ENCODE data around the gene MED31.

MED31 gene

DNA sequence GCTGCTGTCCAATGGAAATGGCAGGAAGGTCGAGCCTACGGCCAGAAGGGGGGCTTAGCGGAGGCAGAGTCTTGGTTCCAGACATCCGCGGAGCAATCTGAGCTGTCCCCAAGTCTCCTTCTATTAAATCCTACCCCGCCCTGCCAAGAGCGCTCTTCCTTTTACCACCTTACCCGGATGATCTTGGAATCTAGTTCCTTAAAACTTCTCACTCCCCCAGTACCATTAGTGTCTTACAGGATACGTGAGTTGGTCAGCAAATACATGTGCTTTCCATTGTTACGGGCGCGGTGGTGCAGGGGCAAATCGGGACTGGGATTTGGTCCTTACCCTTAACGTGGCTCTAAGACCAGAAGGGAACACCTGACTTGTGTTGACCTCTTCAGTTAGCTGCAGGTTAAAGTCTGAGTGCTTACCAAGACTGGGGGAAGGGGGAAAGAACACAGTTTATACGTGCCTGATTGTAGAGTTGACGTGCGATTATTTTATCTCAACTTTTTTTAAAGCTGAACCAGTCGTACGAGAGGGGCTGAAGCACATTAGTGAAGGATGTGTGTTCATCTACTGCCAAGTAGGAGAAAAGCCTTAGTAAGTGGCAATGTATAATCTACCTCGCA lies 10.1 kb downstream of the MED31 start:
- peaks cover 12 to 29% (median 22%) of the 10 kb centered on the region in 5 donors for H3K36me3 ChIP-seq (ENCODE audit: control insufficient read depth in 5 of 5, insufficient read depth in 5 of 5, low read length in 5 of 5)
- no peaks in the 10 kb centered on the region for H3K9me3 ChIP-seq (ENCODE audit: control insufficient read depth in 5 of 5, low read length in 5 of 5)
- peak overlapping the region; percentile 86 to 97 (median 94) for H3K4me3 ChIP-seq (ENCODE audit: low read depth in 1 of 5, low read length in 5 of 5)
- no peaks in the 10 kb centered on the region for H3K27me3 ChIP-seq (ENCODE audit: control insufficient read depth in 5 of 5, insufficient read depth in 4 of 5, low read length in 5 of 5)
- H3K4me1 ChIP-seq (ENCODE audit: control insufficient read depth in 5 of 5, insufficient read depth in 5 of 5, low read length in 5 of 5), result peaks cover 3 to 31% (median 28%) of the 10 kb centered on the region in 5 donors
- H3K9ac ChIP-seq (ENCODE audit: low read length in 5 of 5), result peak overlapping the region; percentile 72 to 95 (median 82)
- H3K27ac ChIP-seq (ENCODE audit: low read depth, low read length), result peak overlapping the region; percentile 76

DNA sequence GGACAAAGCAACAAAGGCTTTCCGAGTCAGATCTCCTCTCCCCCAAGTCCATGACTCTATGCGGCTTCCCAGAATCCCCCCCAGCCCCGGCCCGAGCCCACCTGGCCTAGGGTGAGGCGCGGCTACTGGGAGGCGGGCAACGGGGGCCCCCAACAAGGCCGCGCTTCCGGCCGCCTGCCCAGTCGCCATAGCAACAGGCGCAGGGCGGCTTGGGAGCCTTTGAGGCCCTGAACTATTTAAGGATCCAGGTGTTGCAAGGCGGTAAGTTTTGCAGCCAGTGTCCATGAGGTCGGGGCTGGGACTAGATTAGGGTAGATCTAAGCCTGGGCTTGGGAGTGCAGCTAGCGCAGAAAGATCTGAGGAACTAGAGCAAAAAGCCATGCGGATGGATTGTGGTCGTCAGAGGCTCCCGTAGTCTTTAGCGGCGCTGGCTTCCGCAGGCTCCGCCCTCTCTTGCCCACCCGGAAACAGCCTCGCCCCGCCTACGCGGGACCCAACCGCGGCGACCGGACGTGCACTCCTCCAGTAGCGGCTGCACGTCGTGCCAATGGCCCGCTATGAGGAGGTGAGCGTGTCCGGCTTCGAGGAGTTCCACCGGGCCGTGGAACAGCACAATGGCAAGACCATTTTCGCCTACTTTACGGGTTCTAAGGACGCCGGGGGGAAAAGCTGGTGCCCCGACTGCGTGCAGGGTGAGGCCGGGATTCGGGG lies 10.7 kb downstream of the MED31 start, which contains the start of the genes KIAA0753 and TXNDC17:
KIAA0753 (minus strand) TSS at position 176 of the 711 bp plus-strand sequence. CDS start 5,608 bp downstream, outside the sequence.
TXNDC17 (plus strand) TSS at position 525 of the 711 bp plus-strand sequence; CDS start at position 548, 23 bp downstream.
- H3K36me3 ChIP-seq (ENCODE audit: control insufficient read depth in 5 of 5, insufficient read depth in 5 of 5, low read length in 5 of 5), result peaks cover 12 to 26% (median 22%) of the 10 kb centered on the region in 5 donors
- H3K4me3 ChIP-seq (ENCODE audit: low read depth in 1 of 5, low read length in 5 of 5), result peak within 1 kb of the TSS; percentile 86 to 97 (median 94)
- no peaks in the 10 kb centered on the region for H3K27me3 ChIP-seq (ENCODE audit: control insufficient read depth in 5 of 5, insufficient read depth in 4 of 5, low read length in 5 of 5)
- H3K27ac ChIP-seq (ENCODE audit: low read depth, low read length), result peak within 1 kb of the TSS; percentile 76
- peak within 1 kb of the TSS; percentile 72 to 95 (median 89) for H3K9ac ChIP-seq (ENCODE audit: low read length in 5 of 5)
- peaks cover 3 to 31% (median 28%) of the 10 kb centered on the region in 5 donors for H3K4me1 ChIP-seq (ENCODE audit: control insufficient read depth in 5 of 5, insufficient read depth in 5 of 5, low read length in 5 of 5)
- no peaks in the 10 kb centered on the region for H3K9me3 ChIP-seq (ENCODE audit: control insufficient read depth in 5 of 5, low read length in 5 of 5)

DNA sequence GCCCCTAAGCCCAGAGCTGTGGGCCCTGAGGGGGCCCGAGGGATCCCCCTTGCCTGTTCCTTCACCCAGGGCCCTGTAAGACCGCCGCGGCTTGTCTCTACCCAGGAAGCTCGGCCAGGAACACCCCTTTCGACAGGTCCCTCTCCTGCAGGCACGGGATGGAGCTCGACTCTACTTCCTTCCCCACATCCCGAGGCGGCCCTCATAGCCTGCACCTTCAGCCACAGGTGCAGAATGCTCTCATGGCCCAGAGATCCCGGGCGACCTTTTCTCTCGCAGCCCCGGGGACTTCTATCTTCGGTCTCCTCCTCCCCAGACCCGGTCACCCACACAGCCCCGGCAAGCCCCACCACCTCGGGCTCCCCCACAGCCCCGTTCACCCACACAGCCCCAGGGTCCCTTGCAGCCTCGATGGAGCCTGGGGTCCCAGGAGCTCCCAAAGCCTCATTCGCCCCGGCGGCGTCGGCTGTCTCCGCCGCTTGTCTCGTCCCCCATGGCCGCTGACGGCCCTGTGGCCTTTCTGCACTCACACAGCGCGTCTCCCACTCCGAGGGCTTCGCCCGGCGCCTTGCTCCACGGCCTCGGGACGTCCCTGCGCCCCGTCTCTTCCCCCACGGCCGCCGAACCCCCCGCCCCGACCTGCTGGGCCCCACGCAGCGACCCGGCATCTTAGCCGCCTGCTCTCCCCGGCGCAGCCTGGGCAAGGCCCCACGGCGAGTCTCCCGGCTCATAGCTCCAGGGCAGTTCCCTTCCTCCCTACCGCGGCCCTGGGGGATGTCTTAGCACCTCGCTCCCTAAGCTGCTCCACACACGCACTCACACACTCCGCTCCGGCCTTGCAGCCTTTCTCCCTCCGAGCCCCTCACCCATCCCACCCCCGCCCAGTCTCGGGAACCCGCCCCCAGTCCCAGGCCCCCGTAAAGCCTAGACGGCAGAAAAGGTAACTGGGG lies 11.5 kb downstream of the MED31 start:
- peak overlapping the region; percentile 76 for H3K27ac ChIP-seq (ENCODE audit: low read depth, low read length)
- peaks cover 3 to 31% (median 28%) of the 10 kb centered on the region in 5 donors for H3K4me1 ChIP-seq (ENCODE audit: control insufficient read depth in 5 of 5, insufficient read depth in 5 of 5, low read length in 5 of 5)
- peaks cover 12 to 21% (median 19%) of the 10 kb centered on the region in 5 donors for H3K36me3 ChIP-seq (ENCODE audit: control insufficient read depth in 5 of 5, insufficient read depth in 5 of 5, low read length in 5 of 5)
- H3K27me3 ChIP-seq (ENCODE audit: control insufficient read depth in 5 of 5, insufficient read depth in 4 of 5, low read length in 5 of 5), result no peaks in the 10 kb centered on the region
- H3K4me3 ChIP-seq (ENCODE audit: low read depth in 1 of 5, low read length in 5 of 5), result peak overlapping the region; percentile 86 to 97 (median 94)
- no peaks in the 10 kb centered on the region for H3K9me3 ChIP-seq (ENCODE audit: control insufficient read depth in 5 of 5, low read length in 5 of 5)
- peak overlapping the region in 4 of 5 donors; percentile 72 to 95 (median 92) for H3K9ac ChIP-seq (ENCODE audit: low read length in 5 of 5)

DNA sequence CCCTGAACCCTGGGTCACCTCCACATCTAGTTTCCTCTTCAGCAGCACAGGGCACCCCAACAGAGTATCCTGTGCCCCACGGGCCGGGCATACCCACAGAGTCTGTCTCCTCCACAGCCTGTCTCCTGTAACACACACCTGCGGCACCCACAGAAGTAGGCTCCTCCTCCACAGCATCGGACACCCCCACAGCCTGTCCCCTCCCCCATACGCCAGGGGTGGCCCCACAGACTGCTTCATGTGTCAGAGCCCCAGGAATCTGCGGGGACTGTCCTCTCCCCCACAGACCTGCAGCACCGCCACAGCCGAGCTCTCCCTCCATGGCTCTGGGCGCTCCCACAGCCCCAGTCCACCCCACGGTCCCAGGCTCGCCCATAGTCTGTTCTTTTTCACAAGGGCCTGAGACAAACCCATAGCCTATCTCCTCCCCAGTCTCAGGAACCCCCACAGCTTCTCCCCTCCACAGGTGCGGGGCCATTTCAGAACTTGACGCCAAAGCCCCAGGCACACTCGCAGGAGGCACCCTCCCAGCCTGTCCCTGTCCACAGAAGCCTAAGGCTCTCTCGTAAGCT lies 12.3 kb downstream of the MED31 start:
- peak overlapping the region; percentile 79 to 96 (median 94) for H3K4me3 ChIP-seq (ENCODE audit: low read depth in 1 of 5, low read length in 5 of 5)
- no peaks in the 10 kb centered on the region for H3K9me3 ChIP-seq (ENCODE audit: control insufficient read depth in 5 of 5, low read length in 5 of 5)
- no peak overlapping the region for H3K27ac ChIP-seq (ENCODE audit: low read depth, low read length)
- peaks cover 3 to 31% (median 28%) of the 10 kb centered on the region in 5 donors for H3K4me1 ChIP-seq (ENCODE audit: control insufficient read depth in 5 of 5, insufficient read depth in 5 of 5, low read length in 5 of 5)
- H3K36me3 ChIP-seq (ENCODE audit: control insufficient read depth in 5 of 5, insufficient read depth in 5 of 5, low read length in 5 of 5), result peaks cover 13 to 20% (median 14%) of the 10 kb centered on the region in 5 donors
- H3K9ac ChIP-seq (ENCODE audit: low read length in 5 of 5), result peak overlapping the region in 4 of 5 donors; percentile 72 to 95 (median 92)
- H3K27me3 ChIP-seq (ENCODE audit: control insufficient read depth in 5 of 5, insufficient read depth in 4 of 5, low read length in 5 of 5), result no peaks in the 10 kb centered on the region

DNA sequence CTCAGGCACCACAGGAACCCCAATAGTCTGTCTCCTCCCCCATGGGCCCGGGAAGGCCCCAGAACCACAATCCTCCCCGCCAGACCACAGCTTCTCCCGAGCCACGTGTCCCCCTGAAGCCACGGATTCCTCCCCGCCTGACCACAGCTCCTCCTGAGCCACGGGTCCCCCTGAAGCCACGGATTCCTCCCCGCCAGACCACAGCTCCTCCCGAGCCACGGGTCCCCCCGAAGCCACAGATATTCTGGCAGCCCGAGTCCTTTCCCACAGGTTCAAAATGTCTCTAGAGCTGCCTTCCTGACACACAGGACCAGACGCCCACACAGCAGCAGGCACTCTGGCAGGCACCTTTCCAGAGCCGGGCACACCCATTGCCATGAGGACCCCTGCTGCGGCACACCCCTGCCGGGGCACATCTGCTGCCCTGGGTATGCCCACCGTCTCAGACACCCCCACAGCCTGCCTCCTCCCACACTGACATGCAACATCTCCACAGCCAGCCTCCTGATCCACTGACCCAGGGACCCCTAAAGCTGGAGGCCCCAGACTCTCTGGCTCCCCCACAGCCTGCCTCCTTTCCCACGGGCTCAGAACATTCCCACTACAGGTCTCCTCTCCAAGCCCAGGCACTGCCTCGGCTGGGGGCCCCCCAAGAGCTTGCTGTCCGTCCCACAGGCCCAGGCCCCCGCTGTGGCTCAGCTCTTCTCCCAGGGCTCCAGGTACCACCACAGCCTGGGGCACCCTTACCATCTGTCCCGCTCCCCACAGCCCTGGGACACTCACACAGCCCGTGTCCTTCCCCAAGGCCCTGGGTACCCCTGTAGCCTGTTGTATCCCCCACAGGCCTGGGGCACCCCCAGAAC lies 13.1 kb downstream of the MED31 start:
- H3K4me3 ChIP-seq (ENCODE audit: low read depth in 1 of 5, low read length in 5 of 5), result peak overlapping the region in 1 of 5 donors; percentile 94
- no peak overlapping the region for H3K27ac ChIP-seq (ENCODE audit: low read depth, low read length)
- peaks cover 10 to 18% (median 12%) of the 10 kb centered on the region in 5 donors for H3K36me3 ChIP-seq (ENCODE audit: control insufficient read depth in 5 of 5, insufficient read depth in 5 of 5, low read length in 5 of 5)
- H3K27me3 ChIP-seq (ENCODE audit: control insufficient read depth in 5 of 5, insufficient read depth in 4 of 5, low read length in 5 of 5), result no peaks in the 10 kb centered on the region
- peaks cover 3 to 31% (median 28%) of the 10 kb centered on the region in 5 donors for H3K4me1 ChIP-seq (ENCODE audit: control insufficient read depth in 5 of 5, insufficient read depth in 5 of 5, low read length in 5 of 5)
- no peaks in the 10 kb centered on the region for H3K9me3 ChIP-seq (ENCODE audit: control insufficient read depth in 5 of 5, low read length in 5 of 5)
- H3K9ac ChIP-seq (ENCODE audit: low read length in 5 of 5), result peak overlapping the region in 2 of 5 donors; percentile 94 to 95

DNA sequence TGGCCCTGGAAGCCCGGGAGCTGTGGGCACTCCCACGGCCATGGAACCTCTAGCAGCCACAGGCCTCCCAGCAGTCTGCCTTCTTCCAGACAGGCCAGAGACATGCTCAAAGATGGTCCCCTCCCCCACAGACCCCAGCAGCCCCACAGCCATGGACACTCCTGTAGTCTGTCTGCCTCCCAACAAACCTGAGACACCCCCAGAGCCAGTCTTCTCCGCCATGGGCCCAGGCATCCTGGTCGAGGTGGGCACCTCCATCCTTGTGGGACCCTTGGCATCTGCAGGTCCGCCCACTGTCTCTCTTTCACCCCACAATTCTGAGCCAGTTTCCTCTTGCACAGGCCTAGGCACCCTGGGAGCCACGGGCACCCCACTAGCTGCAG lies 14.0 kb downstream of the MED31 start:
- Histone ChIP-seq H3K4me3 (ENCODE audit: low read depth in 1 of 5, low read length in 5 of 5) (no peak overlapping the region), H3K36me3 (ENCODE audit: control insufficient read depth in 5 of 5, insufficient read depth in 5 of 5, low read length in 5 of 5) (peaks cover 10 to 23% (median 17%) of the 10 kb centered on the region in 5 donors), H3K9ac (ENCODE audit: low read length in 5 of 5) (peak overlapping the region in 1 of 5 donors; percentile 56), H3K9me3 (ENCODE audit: control insufficient read depth in 5 of 5, low read length in 5 of 5) (no peaks in the 10 kb centered on the region), H3K4me1 (ENCODE audit: control insufficient read depth in 5 of 5, insufficient read depth in 5 of 5, low read length in 5 of 5) (peaks cover 3 to 31% (median 28%) of the 10 kb centered on the region in 5 donors), H3K27ac (ENCODE audit: low read depth, low read length) (no peak overlapping the region), H3K27me3 (ENCODE audit: control insufficient read depth in 5 of 5, insufficient read depth in 4 of 5, low read length in 5 of 5) (no peaks in the 10 kb centered on the region)

DNA sequence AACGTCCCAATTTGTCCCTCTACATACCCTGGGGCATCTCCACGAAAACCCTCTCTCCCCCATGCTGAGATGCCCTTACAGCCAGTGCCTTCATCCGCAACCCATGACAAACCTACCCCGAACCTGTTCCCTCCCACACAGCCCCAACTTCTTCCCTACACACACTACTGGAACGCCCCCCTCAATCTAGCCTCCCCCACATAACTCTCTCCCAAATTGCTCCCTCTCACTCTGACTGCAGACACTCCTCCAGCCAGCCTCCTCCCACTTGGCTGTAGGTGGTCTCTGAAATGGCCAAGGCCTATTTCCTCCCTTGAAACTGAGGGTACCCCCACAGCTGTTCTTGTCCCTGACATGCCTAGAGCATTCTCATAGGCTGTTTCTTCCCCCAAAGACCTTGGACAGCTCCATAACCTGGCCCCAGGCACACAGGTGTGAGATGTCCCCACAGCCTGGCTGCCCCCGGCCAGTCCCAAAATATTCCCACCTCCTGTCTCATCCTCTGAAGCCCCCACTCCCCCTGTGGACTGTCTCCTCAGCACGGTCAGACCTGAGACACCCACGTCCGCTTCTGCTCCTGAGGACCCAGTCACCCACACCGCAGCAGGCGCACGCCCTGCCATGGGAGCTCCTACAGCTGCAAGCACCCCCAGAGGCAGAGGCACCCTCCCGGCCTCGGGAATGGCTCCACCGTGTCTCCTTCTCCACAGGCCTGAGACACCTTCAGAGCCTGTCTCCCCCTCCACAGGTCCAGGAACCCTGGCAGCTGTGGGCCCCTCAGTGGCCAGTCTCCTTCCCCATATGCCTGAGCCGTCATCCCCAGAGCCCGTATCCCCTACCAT lies 14.6 kb downstream of the MED31 start:
- Histone ChIP-seq H3K9ac (ENCODE audit: low read length in 5 of 5) (no peak overlapping the region), H3K4me3 (ENCODE audit: low read depth in 1 of 5, low read length in 5 of 5) (no peak overlapping the region), H3K4me1 (ENCODE audit: control insufficient read depth in 5 of 5, insufficient read depth in 5 of 5, low read length in 5 of 5) (peaks cover 3 to 29% (median 23%) of the 10 kb centered on the region in 5 donors), H3K27me3 (ENCODE audit: control insufficient read depth in 5 of 5, insufficient read depth in 4 of 5, low read length in 5 of 5) (no peaks in the 10 kb centered on the region), H3K9me3 (ENCODE audit: control insufficient read depth in 5 of 5, low read length in 5 of 5) (no peaks in the 10 kb centered on the region), H3K36me3 (ENCODE audit: control insufficient read depth in 5 of 5, insufficient read depth in 5 of 5, low read length in 5 of 5) (peaks cover 10 to 26% (median 20%) of the 10 kb centered on the region in 5 donors), H3K27ac (ENCODE audit: low read depth, low read length) (no peak overlapping the region)

DNA sequence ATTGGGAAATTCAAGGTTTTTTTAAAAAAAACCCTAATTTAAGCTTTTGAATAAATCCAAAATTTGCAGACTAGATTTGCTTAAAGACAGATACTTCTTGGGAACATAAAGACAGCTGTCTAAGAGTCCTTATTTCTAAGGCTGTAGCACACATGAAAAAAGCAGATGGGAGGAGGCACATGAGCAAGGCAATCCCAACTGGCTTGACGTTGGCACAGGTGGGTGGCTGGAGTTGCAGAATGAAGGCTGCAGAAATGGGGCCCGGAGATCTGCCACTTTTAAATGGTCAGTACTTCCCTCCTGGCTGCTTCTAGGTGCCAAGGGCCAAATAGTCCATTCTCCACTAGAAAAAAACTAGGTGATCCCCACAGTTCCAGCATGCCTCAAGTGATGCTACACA lies 15.3 kb downstream of the MED31 start:
- no peak overlapping the region for H3K4me3 ChIP-seq (ENCODE audit: low read depth in 1 of 5, low read length in 5 of 5)
- H3K4me1 ChIP-seq (ENCODE audit: control insufficient read depth in 5 of 5, insufficient read depth in 5 of 5, low read length in 5 of 5), result peaks cover 3 to 22% (median 16%) of the 10 kb centered on the region in 5 donors
- no peak overlapping the region for H3K9ac ChIP-seq (ENCODE audit: low read length in 5 of 5)
- H3K27ac ChIP-seq (ENCODE audit: low read depth, low read length), result no peak overlapping the region
- H3K9me3 ChIP-seq (ENCODE audit: control insufficient read depth in 5 of 5, low read length in 5 of 5), result no peaks in the 10 kb centered on the region
- peaks cover 10 to 28% (median 26%) of the 10 kb centered on the region in 5 donors for H3K36me3 ChIP-seq (ENCODE audit: control insufficient read depth in 5 of 5, insufficient read depth in 5 of 5, low read length in 5 of 5)
- no peaks in the 10 kb centered on the region for H3K27me3 ChIP-seq (ENCODE audit: control insufficient read depth in 5 of 5, insufficient read depth in 4 of 5, low read length in 5 of 5)
